Activated CD4-positive, CD25-positive, alpha-beta regulatory T cell treated with anti-CD3 and anti-CD28 coated beads, Interleukin-2, amount 50 U/mL, for 72 hours (primary cell): ENCODE measurements around the gene THBD.

Source experiments
- DNase-seq: peaks from one replicate; pipeline ENCODE4 v3.0.0; 2021

The THBD gene

GRCh38 chr20:23005776-23006175 is 43.7 kb downstream of the THBD start:
- DNase-seq: no peak

GRCh38 chr20:23003881-23004460 is 45.5 kb downstream of the THBD start:
- DNase-seq: no peak

- no peak for DNase-seq
These were observed 46.3 kb downstream of the THBD start for GRCh38 chr20:23003077-23003635.

GRCh38 chr20:23002276-23002675 is 47.2 kb downstream of the THBD start:
- DNase-seq: no peak

GRCh38 chr20:23000232-23000947 is 49.1 kb downstream of the THBD start:
- no peak for DNase-seq

- DNase-seq: no peak
These were observed 49.7 kb downstream of the THBD start for GRCh38 chr20:22999756-23000155.

- no peak for DNase-seq
These were observed 51.0 kb downstream of the THBD start for GRCh38 chr20:22998476-22998875.

GRCh38 chr20:22995923-22996322 is 53.5 kb downstream of the THBD start:
- DNase-seq: no peak
